HG03139 (cell line): ENCODE data around the gene HAO2.

Source experiments
- ATAC-seq: cut with Tn5 transposase; IDR thresholded peaks from one replicate; pipeline ENCODE4 v1.9.1; 2021; ENCODE audit not compliant: unreplicated experiment

HAO2 gene

GRCh38 chr1:119379117-119379516, 10.5 kb downstream of the HAO2 start:
- no peak for ATAC-seq

- ATAC-seq: no peak
These were observed 11.7 kb downstream of the HAO2 start for GRCh38 chr1:119380304-119380703.

DNA sequence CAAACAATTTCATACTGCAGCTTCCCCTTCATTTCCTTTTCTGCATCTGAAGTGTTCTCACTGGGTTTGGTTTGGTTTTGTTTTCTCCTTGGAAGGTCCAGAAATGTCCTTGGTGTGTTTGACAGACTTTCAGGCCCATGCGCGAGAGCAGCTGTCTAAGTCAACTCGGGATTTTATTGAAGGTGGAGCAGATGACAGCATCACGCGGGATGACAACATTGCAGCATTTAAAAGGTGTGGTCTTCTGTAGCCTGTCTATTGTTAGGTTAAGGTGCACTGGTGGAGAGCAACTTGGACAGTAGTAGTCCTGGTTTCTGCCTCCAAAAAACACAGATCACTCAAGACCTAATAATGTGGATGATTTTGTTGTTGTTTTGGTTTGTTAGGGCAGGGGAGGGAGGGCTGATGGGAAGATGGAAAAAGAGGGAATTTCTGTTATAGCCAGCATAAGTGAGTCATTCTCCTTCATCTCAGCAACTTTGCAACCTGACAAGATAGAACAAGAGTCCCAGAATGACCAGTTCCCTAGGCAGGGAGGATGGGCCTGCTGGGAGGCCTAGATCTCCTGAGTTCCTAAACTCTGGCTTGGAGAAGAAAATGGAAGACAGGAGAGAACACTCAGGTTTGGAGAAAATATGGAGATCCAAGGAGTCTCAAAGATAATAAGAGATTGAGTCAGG, 12.5 kb downstream of the HAO2 start:
- ATAC-seq: no peak

- no peak for ATAC-seq
These were observed 16.0 kb downstream of the HAO2 start for GRCh38 chr1:119384591-119384990.

GRCh38 chr1:119385650-119386049, 17.1 kb downstream of the HAO2 start:
- no peak for ATAC-seq

GRCh38 chr1:119387858-119388257, 19.3 kb downstream of the HAO2 start:
- ATAC-seq: no peak

- ATAC-seq: no peak
These were observed 19.9 kb downstream of the HAO2 start for GRCh38 chr1:119388450-119388849.

- ATAC-seq: no peak
These were observed 21.9 kb downstream of the HAO2 start for GRCh38 chr1:119390526-119390925.

DNA sequence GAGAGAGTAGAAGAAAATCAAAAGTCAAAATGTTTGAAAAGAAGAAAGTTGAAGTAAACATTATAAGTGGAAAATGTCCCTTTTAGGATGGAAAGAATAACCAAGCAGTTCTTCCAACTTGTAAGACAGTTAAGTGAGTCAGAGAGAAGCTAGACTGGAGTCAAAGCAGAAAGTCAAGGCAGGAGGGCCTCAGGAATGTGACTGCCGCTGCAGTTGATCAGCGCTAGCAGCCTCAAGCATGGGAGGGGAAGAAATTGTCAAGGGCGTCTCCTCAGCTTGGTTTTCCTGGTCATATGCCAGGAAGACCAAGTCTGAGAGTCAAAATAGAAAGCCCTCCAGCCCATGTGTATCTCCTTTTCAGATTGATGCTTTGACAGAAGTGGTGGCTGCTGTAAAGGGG, 23.2 kb downstream of the HAO2 start:
- ATAC-seq: no peak

DNA sequence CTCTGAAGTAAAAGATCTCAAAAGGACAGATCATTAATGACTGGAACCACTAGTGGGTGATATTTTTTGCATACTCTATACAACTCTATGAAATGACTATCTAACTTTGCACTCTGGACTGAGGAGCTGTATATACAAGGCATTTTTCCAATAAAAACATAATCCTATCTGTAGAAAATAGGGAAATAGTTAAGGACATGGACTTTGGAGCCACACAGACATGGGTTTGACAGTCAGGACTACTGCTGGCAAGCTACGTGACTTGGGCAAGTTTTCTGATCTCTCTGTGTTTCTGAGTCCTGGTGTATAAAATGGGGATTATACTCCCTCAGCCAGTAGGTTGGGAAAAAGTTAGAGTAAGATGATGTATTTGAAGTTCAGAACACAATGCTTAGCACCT, 25.5 kb downstream of the HAO2 start:
- ATAC-seq: no peak

DNA sequence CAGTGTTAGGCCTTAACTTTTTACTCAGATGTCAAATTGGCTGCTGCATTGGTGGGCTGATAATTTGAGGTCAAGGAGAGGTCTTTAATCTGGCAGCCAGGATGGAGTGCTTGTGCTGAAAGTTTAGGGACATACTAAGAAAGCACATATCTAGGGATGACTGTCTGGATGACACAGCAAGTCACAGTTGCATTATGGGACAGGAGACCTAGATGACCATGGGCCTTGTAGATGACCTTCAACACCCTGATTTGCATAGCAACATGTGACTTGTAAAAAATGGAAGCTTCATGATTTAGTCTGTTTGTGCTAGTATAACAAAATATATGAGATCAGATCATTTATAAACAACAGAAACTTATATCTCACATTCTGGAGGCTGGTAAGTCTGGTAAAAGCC, 28.4 kb downstream of the HAO2 start:
- ATAC-seq: no peak

DNA sequence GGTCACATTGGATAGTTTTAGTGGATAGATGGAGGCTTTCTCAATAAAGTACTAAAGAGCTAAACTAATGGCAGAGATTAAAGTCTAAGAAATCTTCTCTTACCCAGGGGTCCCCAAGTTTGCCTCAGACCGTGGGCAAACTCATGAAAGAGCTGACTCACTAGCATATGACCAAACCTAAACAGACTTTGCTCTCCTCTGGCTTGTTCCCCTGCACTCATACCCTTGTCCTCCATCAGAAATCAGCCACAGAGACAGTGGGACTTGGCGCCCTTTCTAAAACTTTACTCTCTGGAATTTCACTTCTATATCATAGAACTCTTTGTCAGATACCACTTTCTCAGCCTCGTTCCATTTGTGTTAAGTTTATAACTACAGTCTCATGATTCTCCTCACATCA, 29.4 kb downstream of the HAO2 start:
- ATAC-seq: no peak

DNA sequence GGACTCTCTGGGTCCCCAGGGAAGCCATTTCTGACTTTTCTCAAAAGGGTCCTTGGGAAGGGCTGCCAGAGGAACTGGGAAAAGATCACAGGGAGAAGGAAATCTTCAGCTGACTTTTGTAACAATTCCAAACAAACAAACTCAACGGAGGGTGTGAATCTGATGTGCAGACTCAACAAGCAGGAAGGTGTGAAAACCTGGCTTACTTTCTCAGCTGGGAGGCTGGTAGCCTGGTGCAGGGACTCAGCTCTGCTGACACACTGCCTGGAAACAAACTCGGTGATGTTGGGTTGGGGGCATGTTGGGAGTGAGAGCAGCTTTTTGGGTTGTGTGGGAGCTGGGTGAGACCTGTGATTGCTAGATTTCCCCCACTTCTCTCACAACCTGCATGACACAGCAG, 36.2 kb downstream of the HAO2 start:
- no peak for ATAC-seq

DNA sequence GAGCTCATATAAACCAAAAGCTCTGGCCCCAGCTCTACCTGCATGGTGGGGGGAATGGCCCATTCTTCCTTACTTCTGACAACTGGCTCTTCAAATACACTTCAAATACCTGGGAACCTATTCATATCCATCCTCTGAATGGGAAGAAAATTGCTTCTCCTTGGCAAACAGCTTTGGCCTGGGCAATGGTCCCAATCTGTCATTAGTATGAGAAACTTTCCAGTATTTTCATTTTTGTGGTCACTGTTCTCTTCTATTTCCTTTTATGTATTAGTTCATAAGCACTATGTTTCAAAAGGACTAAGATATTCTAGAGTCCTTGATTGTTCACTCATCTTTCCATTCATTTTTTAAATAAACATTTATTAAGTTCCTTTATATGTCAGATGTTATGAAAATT, 41.1 kb downstream of the HAO2 start:
- ATAC-seq: no peak

DNA sequence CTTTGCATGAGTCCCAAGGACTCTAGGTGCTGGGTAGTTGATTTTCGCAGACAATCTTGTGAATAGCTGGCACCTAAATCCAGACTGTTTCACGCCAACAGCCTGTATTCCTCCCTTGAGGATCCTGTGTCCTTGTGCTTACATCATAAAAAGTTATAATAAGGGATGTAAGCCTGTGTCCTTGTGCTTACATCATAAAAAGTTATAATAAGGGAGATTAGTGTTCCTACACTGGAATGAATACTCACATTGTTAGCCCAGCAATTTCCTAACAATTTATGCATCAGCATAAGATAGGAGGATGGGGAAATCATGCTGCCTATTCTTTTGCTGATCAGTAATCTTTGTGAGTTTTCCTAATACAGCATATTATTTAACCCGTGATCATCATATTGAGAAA, 42.4 kb downstream of the HAO2 start:
- ATAC-seq: no peak

DNA sequence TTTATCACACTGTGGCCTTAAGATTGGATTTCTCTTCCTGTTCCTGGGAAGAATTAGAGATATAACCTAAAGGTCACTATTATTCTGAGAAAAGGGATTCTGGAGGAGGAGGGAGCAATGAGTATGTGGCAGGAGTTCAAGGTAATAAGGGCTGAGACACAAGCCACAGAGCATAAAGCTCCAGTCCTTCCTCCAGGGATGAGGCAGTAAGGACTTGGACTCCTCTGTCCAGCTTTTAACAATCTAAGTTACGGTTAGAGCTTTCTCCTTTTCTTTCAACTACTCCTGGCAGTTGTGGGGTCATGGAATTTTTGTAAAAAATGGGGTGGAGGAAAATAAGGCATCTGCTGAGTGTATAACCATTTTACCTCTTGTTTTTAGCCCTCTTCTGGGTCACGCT, 46.4 kb downstream of the HAO2 start, which contains the start of gene HSD3B2:
TSS of gene HSD3B2 (plus strand) at position 201 of the 400 bp plus-strand sequence. CDS start 270 bp downstream, outside the sequence.
- no peak for ATAC-seq

DNA sequence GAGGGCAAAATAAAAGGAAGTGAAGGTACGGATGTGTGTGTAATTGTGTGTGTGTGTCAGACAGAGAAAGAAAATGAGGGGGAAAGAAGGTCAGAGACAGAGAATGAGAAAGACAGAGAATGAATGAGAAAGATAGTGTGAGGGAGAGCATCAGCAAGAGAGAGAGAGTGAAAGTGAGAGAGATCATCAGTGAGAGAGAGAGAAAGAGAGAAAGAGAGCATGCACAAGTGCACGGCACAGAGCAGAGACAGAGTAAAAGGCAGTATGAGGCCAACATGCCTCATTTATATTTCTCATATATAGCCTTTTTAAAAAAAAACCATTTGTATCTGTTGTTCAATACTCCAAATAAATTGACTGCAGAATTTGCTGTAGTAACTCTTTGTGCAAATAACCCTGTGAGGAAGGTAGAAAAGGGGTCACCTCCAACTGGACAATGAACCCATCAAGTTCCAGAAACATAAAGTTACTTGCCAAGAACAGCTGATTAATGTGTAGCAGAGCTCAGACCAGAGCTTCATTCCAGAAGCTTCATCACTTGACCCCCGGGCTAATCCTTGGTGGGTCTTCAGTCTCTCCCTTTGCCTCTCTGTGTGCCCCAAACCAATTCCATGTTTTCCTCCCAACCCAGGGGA, 47.5 kb downstream of the HAO2 start:
- ATAC-seq: no peak

DNA sequence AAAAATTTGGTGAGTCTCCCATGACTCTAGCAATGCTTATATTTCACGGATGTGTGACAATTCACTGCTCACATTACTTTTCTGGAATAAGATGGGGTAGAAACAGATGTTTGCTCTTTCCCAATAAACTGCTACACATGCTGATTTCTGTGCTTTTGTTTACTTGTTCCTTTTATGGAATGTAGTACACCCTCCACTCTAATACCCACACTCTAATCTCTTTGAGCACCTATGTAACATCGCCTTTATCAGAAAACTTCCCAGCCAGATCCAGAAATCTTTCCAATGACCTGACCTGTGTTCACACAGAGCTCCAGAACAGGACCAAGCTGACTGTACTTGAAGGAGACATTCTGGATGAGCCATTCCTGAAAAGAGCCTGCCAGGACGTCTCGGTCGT, 50.5 kb downstream of the HAO2 start:
- no peak for ATAC-seq

DNA sequence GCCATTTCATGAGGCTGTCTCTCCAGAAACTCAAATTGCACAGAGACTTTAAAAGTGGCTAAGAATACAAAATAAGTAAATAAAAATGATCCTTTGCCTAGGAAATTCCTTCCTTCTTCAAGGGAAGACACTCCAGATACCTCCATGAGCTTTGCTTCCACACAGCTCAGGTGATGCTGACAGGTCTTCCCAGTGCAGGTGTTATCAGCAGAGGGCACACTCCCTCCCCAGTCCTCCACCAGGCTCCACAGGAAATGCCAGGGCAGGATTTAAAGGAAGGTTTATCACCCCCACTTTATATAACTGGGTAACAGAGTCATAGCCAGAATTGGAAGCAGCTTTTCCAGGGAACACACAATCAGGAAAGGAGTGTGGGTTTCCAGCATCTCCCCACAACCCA, 52.1 kb downstream of the HAO2 start:
- no peak for ATAC-seq

GRCh38 chr1:119422631-119423030, 54.0 kb downstream of the HAO2 start:
- ATAC-seq: no peak

- no peak for ATAC-seq
These were observed 60.4 kb downstream of the HAO2 start for GRCh38 chr1:119428991-119429390.

GRCh38 chr1:119429687-119430086, 61.1 kb downstream of the HAO2 start:
- no peak for ATAC-seq

DNA sequence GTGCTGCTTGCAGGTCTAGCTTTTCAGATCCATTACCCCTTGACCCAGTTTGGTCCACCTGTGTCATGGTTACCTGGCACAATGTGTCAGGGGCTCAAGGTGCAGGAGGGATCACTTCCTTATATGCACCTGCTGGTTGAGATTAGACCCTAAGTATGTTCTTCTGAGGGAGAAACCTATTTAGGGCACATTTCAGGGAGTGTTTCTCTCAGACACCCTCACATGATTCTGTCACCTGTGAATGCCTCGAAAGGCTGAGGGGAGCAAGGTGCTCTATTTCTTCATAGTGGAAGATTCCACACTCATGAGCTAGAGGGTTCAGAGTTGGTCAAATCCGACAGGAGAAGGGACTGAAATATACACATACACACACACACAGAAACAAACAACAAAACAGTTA, 61.9 kb downstream of the HAO2 start:
- no peak for ATAC-seq
